OCI-LY3 (cell line): ENCODE results near the gene FOXJ3.

Source experiments
- H2AFZ ChIP-seq: fragments of 200-600, 300-600 bp; shearing (Covaris generic); 2 replicates; pipeline ENCODE4 v1.6.0; 2014; ENCODE audit warnings: antibody characterized with exemption, low read depth, low read length
- H3K27ac ChIP-seq: fragments of 200-600, 300-600 bp; sonication (generic); 2 replicates; pipeline ENCODE4 v1.5.1; 2014; ENCODE audit warnings: mild to moderate bottlenecking, low read length, moderate library complexity, mixed read lengths
- H3K27me3 ChIP-seq: fragments of 200-600, 300-600 bp; sonication (generic); 2 replicates; pipeline ENCODE4 v1.6.1; 2014; ENCODE audit warnings: low read depth, low read length, mixed read lengths
- H3K36me3 ChIP-seq: fragments of 200-600, 300-600 bp; sonication (generic); replicated peaks from 2 replicates; pipeline ENCODE3; 2014; ENCODE audit warnings: low read depth, low read length, mixed read lengths
- H3K4me1 ChIP-seq: fragments of 300-600, 200-600 bp; sonication (generic); 2 replicates; pipeline ENCODE4 v1.6.1; 2014; ENCODE audit warnings: low read length, mixed read lengths
- H3K4me2 ChIP-seq: fragments of 200-600, 300-600 bp; sonication (generic); 2 replicates; pipeline ENCODE4 v1.6.1; 2014; ENCODE audit warnings: low read length, mixed read lengths
- H3K4me3 ChIP-seq: fragments of 300-600, 200-600 bp; sonication (generic); 2 replicates; pipeline ENCODE4 v1.5.1; 2014; ENCODE audit warnings: antibody characterized with exemption, mild to moderate bottlenecking, low read length, moderate library complexity
- H3K79me2 ChIP-seq: fragments of 300-600, 200-600 bp; shearing (Covaris generic); 2 replicates; pipeline ENCODE4 v1.6.1; 2014; ENCODE audit warnings: mild to moderate bottlenecking, low read length, mixed read lengths
- H3K9ac ChIP-seq: fragments of 300-600, 200-600 bp; shearing (Covaris generic); 2 replicates; pipeline ENCODE4 v1.6.0; 2014; ENCODE audit warnings: mild to moderate bottlenecking, low read length, moderate library complexity
- H3K9me3 ChIP-seq: fragments of 200-600, 300-600 bp; shearing (Covaris generic); 2 replicates; pipeline ENCODE4 v1.6.1; 2014; ENCODE audit warnings: low read length, mixed read lengths; ENCODE audit not compliant: insufficient read depth
- H4K20me1 ChIP-seq: fragments of 200-600, 300-600 bp; sonication (generic); 2 replicates; pipeline ENCODE4 v1.6.1; 2016; ENCODE audit warnings: low read length, mixed read lengths; ENCODE audit not compliant: insufficient read depth
- CTCF ChIP-seq: fragments of 200-600, 300-600 bp; sonication (generic); IDR thresholded peaks from 2 replicates; pipeline ENCODE4 v1.5.1; 2014; ENCODE audit warnings: antibody characterized with exemption, low read length, low read depth
- EZH2phosphoT487 ChIP-seq: fragments of 200-600 bp; shearing (Covaris generic); IDR thresholded peaks from 2 replicates; pipeline ENCODE4 v1.6.1; 2018; ENCODE audit warnings: antibody characterized with exemption, mixed run types, low read depth

The FOXJ3 gene

DNA sequence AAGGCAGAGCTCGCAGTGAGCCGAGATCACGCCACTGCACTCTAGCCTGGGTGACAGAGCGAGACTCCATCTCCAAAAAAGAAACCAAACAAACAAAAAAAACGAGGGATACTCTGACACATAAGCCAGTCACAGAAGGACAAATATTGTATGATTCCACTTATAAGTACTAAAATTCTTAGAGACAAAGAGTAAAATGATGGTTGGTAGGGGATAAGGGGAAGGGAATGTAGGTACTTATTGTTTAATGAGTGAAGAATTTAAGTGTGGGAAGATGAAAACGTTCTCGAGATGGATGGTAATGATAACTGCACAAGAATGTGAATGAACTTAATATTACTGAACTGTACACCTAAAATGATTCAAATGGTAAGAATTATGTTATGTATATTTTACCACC, 103.8 kb downstream of the FOXJ3 start:
- Histone ChIP-seq H3K79me2 (peaks cover 11% of the 10 kb centered on the region), H3K9ac (no peak overlapping the region), H3K4me3 (no peak overlapping the region), H3K4me1 (no peaks in the 10 kb centered on the region), H3K27ac (no peak overlapping the region), H3K4me2 (no peak overlapping the region), H3K36me3 (peaks cover 2% of the 10 kb centered on the region), H3K27me3 (no peaks in the 10 kb centered on the region), H3K9me3 (no peaks in the 10 kb centered on the region), H2AFZ (no peak overlapping the region), H4K20me1 (peaks cover 3% of the 10 kb centered on the region)
- no peak for TF ChIP-seq EZH2phosphoT487
- no peak for TF ChIP-seq CTCF

GRCh38 chr1:42228938-42229337, 106.1 kb downstream of the FOXJ3 start:
- no peaks in the 10 kb centered on the region for H3K27me3 ChIP-seq
- H3K36me3 ChIP-seq = no peaks in the 10 kb centered on the region
- no peak overlapping the region for H3K27ac ChIP-seq
- no peak overlapping the region for H3K4me3 ChIP-seq
- H3K4me2 ChIP-seq = no peak overlapping the region
- H2AFZ ChIP-seq = no peak overlapping the region
- TF ChIP-seq EZH2phosphoT487 (no peak), CTCF (no peak)
- H3K9me3 ChIP-seq = no peaks in the 10 kb centered on the region
- H3K4me1 ChIP-seq = no peaks in the 10 kb centered on the region
- H3K9ac ChIP-seq = no peak overlapping the region
- H3K79me2 ChIP-seq = peaks cover 11% of the 10 kb centered on the region
- H4K20me1 ChIP-seq = peaks cover 3% of the 10 kb centered on the region

DNA sequence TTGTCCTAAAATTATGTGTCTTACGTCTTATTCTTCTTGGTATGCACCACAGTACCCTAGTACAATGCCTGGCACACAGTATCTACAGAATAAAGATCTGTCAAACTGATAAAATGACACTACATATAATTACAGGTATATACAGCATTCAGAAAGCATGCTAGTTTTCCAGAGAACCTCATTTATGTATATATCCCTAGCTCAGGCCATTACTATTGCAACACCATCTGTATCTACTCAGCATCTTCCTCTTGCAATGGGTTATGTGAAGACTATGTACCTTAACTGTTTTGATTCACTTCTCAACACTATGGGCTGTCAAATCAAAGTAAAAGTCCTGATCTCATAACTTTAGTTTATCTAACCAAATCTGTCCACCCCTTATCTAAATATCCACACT, 112.0 kb downstream of the FOXJ3 start:
- H3K9ac ChIP-seq = no peak overlapping the region
- no peak overlapping the region for H2AFZ ChIP-seq
- H3K4me3 ChIP-seq = no peak overlapping the region
- peaks cover 2% of the 10 kb centered on the region; the same call in 1 of the 2 replicates for H3K79me2 ChIP-seq
- H4K20me1 ChIP-seq = peaks cover 5% of the 10 kb centered on the region; the same call in 1 of the 2 replicates
- H3K4me2 ChIP-seq = no peak overlapping the region
- no peaks in the 10 kb centered on the region for H3K4me1 ChIP-seq
- H3K27me3 ChIP-seq = no peaks in the 10 kb centered on the region
- TF ChIP-seq EZH2phosphoT487 (no peak), CTCF (no peak)
- H3K27ac ChIP-seq = no peak overlapping the region
- no peaks in the 10 kb centered on the region for H3K9me3 ChIP-seq
- H3K36me3 ChIP-seq = no peaks in the 10 kb centered on the region

DNA sequence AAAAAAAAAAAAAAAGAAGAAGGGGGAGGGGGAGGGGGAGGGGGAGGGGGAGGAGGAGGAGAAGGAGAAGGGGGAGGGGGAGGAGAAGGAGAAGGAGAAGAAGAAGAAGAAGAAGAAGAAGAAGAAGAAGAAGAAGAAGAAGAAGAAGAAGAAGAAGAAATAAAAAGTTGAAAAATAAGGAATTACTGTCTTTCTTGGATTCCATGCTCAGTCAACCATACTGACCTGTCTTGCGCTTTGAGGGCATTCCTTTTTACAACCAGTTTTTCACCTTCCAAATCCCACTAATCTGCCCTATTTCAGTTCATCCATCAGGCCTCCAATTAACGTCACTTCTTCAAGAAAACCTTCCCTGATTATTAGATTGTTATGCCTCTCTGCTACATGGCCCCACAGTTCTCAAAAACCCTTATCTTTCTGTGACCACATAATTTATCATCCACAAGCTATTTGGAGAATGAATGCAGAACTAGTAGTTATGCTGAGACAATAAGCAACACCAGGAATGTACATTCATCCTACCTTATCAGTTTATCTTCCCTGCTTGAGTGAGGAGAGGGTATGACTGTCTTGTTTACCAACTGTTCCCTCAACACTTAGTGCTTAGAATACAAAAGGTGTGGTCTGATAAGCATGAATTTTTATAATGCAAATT, 113.0 kb downstream of the FOXJ3 start:
- Histone ChIP-seq H3K4me2 (no peak overlapping the region), H2AFZ (no peak overlapping the region), H4K20me1 (peaks cover 5% of the 10 kb centered on the region; the same call in 1 of the 2 replicates), H3K4me3 (no peak overlapping the region), H3K27me3 (no peaks in the 10 kb centered on the region), H3K79me2 (peaks cover 2% of the 10 kb centered on the region; the same call in 1 of the 2 replicates), H3K27ac (no peak overlapping the region), H3K4me1 (no peaks in the 10 kb centered on the region), H3K36me3 (no peaks in the 10 kb centered on the region), H3K9ac (no peak overlapping the region), H3K9me3 (no peaks in the 10 kb centered on the region)
- TF ChIP-seq CTCF = no peak
- no peak for TF ChIP-seq EZH2phosphoT487
